IMR-90 (cell line): Measurements from ENCODE around the gene AQP5. TPM values are rescaled to one million over a fixed set of nuclear protein-coding genes. Genes with fewer than 3 reads are reported as not detected.
A peak's percentile ranks its signal among the peaks of the same experiment; 100 is the strongest.

Experiments
- ATAC-seq: fragments of 200-7000 bp; cut with Tn5 transposase; 2 replicates; pipeline ENCODE4 v1.9.1; 2020; ENCODE audit warnings: low read depth, mild to moderate bottlenecking, moderate library complexity
- BruUV-seq: library from RNA; stranded (reverse); fragments of 400-500 nt; replicated peaks from 2 replicates; lab custom pipeline; 2021; lab: Mats Ljungman, UMichigan
- CTCF ChIA-PET: fragments of 300-600 bp; formaldehyde crosslinking; extraction: SDS; loops from one replicate; lab custom pipeline; 2021; ENCODE audit warnings: antibody characterized with exemption; lab: Yijun Ruan, JAX
- POLR2A ChIA-PET: fragments of 300-600 bp; sonication (Branson Sonifier 250); formaldehyde crosslinking; loops from one replicate; lab custom pipeline; 2022; ENCODE audit warnings: antibody characterized with exemption; ENCODE audit not compliant: unreplicated experiment; lab: Charles Lee
- DNase-seq: peaks from one replicate; pipeline ENCODE4 v3.0.0; 2013
- H2AFZ ChIP-seq: replicated peaks from 2 replicates; pipeline ENCODE3; 2013; ENCODE audit warnings: low read length, mild to moderate bottlenecking; ENCODE audit not compliant: poor library complexity
- H2AK5ac ChIP-seq: 2 replicates; pipeline ENCODE4 v1.6.1; 2013; ENCODE audit warnings: low read depth, low read length, inconsistent platforms
- H2AK9ac ChIP-seq: replicated peaks from 2 replicates; pipeline ENCODE3; 2013; ENCODE audit warnings: mild to moderate bottlenecking, low read depth, low read length, moderate library complexity; ENCODE audit not compliant: poor library complexity
- H2BK120ac ChIP-seq: 2 replicates; pipeline ENCODE4 v1.6.1; 2013; ENCODE audit warnings: low read depth, low read length, inconsistent platforms
- H2BK15ac ChIP-seq: 3 replicates; pipeline ENCODE4 v1.6.1; 2013; ENCODE audit warnings: low read depth, low read length, inconsistent platforms
- H2BK20ac ChIP-seq: 2 replicates; pipeline ENCODE4 v1.6.1; 2013; ENCODE audit warnings: low read depth, mild to moderate bottlenecking, inconsistent platforms, low read length, moderate library complexity
- H2BK5ac ChIP-seq: 2 replicates; pipeline ENCODE4 v1.6.1; 2013; ENCODE audit warnings: mild to moderate bottlenecking, low read depth, low read length, inconsistent platforms; ENCODE audit not compliant: poor library complexity, severe bottlenecking
- H3K14ac ChIP-seq: replicated peaks from 2 replicates; pipeline ENCODE4 v1.6.1; 2013; ENCODE audit warnings: low read depth, low read length, inconsistent platforms
- H3K18ac ChIP-seq: 2 replicates; pipeline ENCODE4 v1.6.1; 2013; ENCODE audit warnings: low read depth, low read length, control low read depth
- H3K23ac ChIP-seq: 2 replicates; pipeline ENCODE4 v1.6.1; 2013; ENCODE audit warnings: low read depth, low read length, inconsistent platforms
- H3K27ac ChIP-seq: 2 replicates; pipeline ENCODE4 v1.5.1; 2013; ENCODE audit warnings: mild to moderate bottlenecking, control low read depth, low read length; ENCODE audit not compliant: insufficient read depth
- H3K27me3 ChIP-seq: 2 replicates; pipeline ENCODE4 v1.6.1; 2013; ENCODE audit warnings: low read length; ENCODE audit not compliant: control insufficient read depth, insufficient read depth
- H3K36me3 ChIP-seq: 2 replicates; pipeline ENCODE4 v1.6.1; 2013; ENCODE audit warnings: low read length, mixed read lengths; ENCODE audit not compliant: control insufficient read depth, insufficient read depth
- H3K4ac ChIP-seq: 2 replicates; pipeline ENCODE4 v1.6.1; 2013; ENCODE audit warnings: low read depth, low read length, inconsistent platforms
- H3K4me1 ChIP-seq: 2 replicates; pipeline ENCODE4 v1.6.1; 2013; ENCODE audit warnings: low read length, mixed read lengths; ENCODE audit not compliant: control insufficient read depth, insufficient read depth
- H3K4me2 ChIP-seq: 2 replicates; pipeline ENCODE4 v1.6.1; 2013; ENCODE audit warnings: low read depth, mild to moderate bottlenecking, control low read depth, low read length, moderate library complexity
- H3K4me3 ChIP-seq: 2 replicates; pipeline ENCODE4 v1.5.1; 2013; ENCODE audit warnings: low read depth, mild to moderate bottlenecking, control low read depth, low read length, moderate library complexity; ENCODE audit not compliant: insufficient read depth
- H3K56ac ChIP-seq: 2 replicates; pipeline ENCODE4 v1.6.1; 2013; ENCODE audit warnings: low read length, inconsistent platforms; ENCODE audit not compliant: insufficient read depth; ENCODE audit errors: extremely low read depth
- H3K79me1 ChIP-seq, 2 experiments: 2 replicates each; pipeline ENCODE4 v1.6.1; 2013; ENCODE audit warnings: low read length in 2 of 2, inconsistent platforms in 1 of 2, low read depth in 1 of 2
- H3K9ac ChIP-seq: 2 replicates; pipeline ENCODE4 v1.6.1; 2013; ENCODE audit warnings: low read depth, low read length, control low read depth
- H3K9me1 ChIP-seq: 2 replicates; pipeline ENCODE4 v1.6.1; 2013; ENCODE audit warnings: low read length, inconsistent platforms; ENCODE audit not compliant: insufficient read depth
- H3K9me3 ChIP-seq: 2 replicates; pipeline ENCODE4 v1.6.1; 2013; ENCODE audit warnings: low read length; ENCODE audit not compliant: control insufficient read depth, insufficient read depth
- H4K20me1 ChIP-seq: 2 replicates; pipeline ENCODE4 v1.6.1; 2013; ENCODE audit warnings: low read length, inconsistent platforms; ENCODE audit not compliant: insufficient read depth
- H4K5ac ChIP-seq: 2 replicates; pipeline ENCODE4 v1.6.1; 2013; ENCODE audit warnings: mild to moderate bottlenecking, low read depth, low read length, control low read depth
- H4K8ac ChIP-seq, 2 experiments: 2 replicates each; pipeline ENCODE4 v1.6.1; 2013; ENCODE audit warnings: low read depth in 2 of 2, low read length in 2 of 2, control low read depth in 1 of 2, inconsistent platforms in 1 of 2
- H4K91ac ChIP-seq: 2 replicates; pipeline ENCODE4 v1.6.1; 2013; ENCODE audit warnings: low read depth, low read length, inconsistent platforms; ENCODE audit not compliant: insufficient read depth
- RCOR1 ChIP-seq: IDR thresholded peaks from 2 replicates; pipeline ENCODE4 v1.6.1; 2012; ENCODE audit warnings: mild to moderate bottlenecking, low read length, improper control_type of control experiment; ENCODE audit not compliant: insufficient replicate concordance
- RFX5 ChIP-seq: IDR thresholded peaks from 2 replicates; pipeline ENCODE4 v1.8.0; 2012; ENCODE audit warnings: low read depth, mild to moderate bottlenecking, low read length, moderate library complexity
- WGBS, 2 experiments: methylation state at CpG; one replicate each; pipeline versions ENCODE4 v1.1.5 to v1.1.7; 2013; ENCODE audit warnings: missing lambda C conversion rate in 2 of 2; ENCODE audit not compliant: insufficient read length in 1 of 2; ENCODE audit errors: extremely low coverage in 2 of 2; 5-methylcytosine and 5-hydroxymethylcytosine counted together
- dilution Hi-C: fragments of 300-500 bp; cut with HindIII; formaldehyde crosslinking; loops from one replicate; pipeline ENCODE4 v1.14.3; 2018; ENCODE audit warnings: low sequenced_read_pairs; ENCODE audit not compliant: unreplicated experiment
- in situ Hi-C: fragments of 300-500 bp; cut with MboI; formaldehyde crosslinking; loops from 3 replicates; pipeline ENCODE4 v1.14.3; 2019; ENCODE audit warnings: low sequenced_read_pairs, inconsistent platforms, mixed read lengths
- intact Hi-C: fragments of 100-400 bp; cut with micrococcal nuclease; formaldehyde crosslinking; loops from 2 replicates; pipeline ENCODE4 v1.10.0; 2022
- polyA plus RNA-seq, 3 experiments: library from polyadenylated mRNA; depleted of rRNA; stranded (reverse); fragments of >200 nt; gene quantifications; 2 replicates each; pipeline ENCODE4 v1.2.3, GENCODE V29; 2012; ENCODE audit warnings: low replicate concordance in 1 of 3
- total RNA-seq: library from RNA; depleted of rRNA; stranded (reverse); fragments of >200 nt; gene quantifications from 2 replicates; pipeline ENCODE4 v1.2.3, GENCODE V29; 2012

The AQP5 gene
- total and polyA plus RNA-seq, 2 of the 4 experiments (the other 2 are of a cell fraction): not detected

DNA sequence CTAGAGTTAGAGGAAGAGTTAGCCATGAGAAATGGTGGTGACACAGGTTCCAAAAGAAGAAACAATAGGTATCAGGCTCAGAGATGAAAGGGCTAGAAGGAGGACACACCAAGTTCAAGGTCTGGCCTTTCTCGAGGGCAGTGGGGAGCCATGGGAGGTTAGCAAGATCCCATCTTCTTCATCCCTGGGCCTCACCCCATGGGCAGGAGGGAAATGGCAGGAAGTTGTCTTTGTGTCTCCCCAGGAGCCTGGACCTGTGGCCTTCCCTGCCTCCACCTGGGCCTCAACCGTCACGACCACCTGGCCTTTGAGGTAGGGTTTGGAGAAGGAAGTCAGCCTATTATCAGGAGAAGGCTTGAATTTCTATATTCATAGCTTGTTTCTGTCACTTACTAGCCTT, 17.0 kb upstream of the AQP5 start:
- no peak for DNase-seq
- no CpG with 5 or more reads among the region's 3 CpGs for WGBS, 2 experiments
- no peak overlapping the region for H2BK5ac ChIP-seq

More for the DNA sequence above, 17.0 kb upstream of the AQP5 start:
- Histone ChIP-seq H4K20me1 (no peaks in the 10 kb centered on the region), H3K27me3 (peaks cover 9% of the 10 kb centered on the region; the same call in 1 of the 2 replicates), H3K4me2 (no peak overlapping the region), H3K36me3 (no peaks in the 10 kb centered on the region), H3K9me3 (no peaks in the 10 kb centered on the region), H4K5ac (no peak overlapping the region), H3K79me1 (no peaks in the 10 kb centered on the region), H3K9ac (no peak overlapping the region), H2AK5ac (0 out of 2 replicates have a peak overlapping the region, but pooled peaks have one; percentile 14), H2AK9ac (no peak overlapping the region), H3K4ac (peak overlapping the region; percentile 12; the same call in 1 of the 2 replicates), H3K4me1 (no peaks in the 10 kb centered on the region; the same call in 1 of the 2 replicates), H3K4me3 (no peak overlapping the region), H3K23ac (no peak overlapping the region), H2BK20ac (peak overlapping the region; percentile 41; the same call in 1 of the 2 replicates), H4K91ac (no peak overlapping the region), H3K56ac (no peak overlapping the region), H2BK15ac (no peak overlapping the region), H3K27ac (no peak overlapping the region), H3K14ac (no peak overlapping the region), H4K8ac (peak overlapping the region in 1 of 2 experiments; percentile 23; a peak in 1 of 4 replicates), H3K18ac (no peak overlapping the region), H2AFZ (peak overlapping the region; percentile 10), H2BK120ac (no peak overlapping the region; the same call in 1 of the 2 replicates), H3K9me1 (0 out of 2 replicates have a peak, but pooled peaks cover 3% of the 10 kb centered on the region)
- dilution Hi-C loops: no loop called here
- POLR2A ChIA-PET: no interaction called here
- CTCF ChIA-PET: interaction anchor here (1.4 to 1.6 kb wide), 2 partner anchors 17 to 78 kb away, joined by 7 to 10 read pairs; no protein-coding TSS in a partner anchor
- intact Hi-C loops: loop anchor here (1.0 to 2.0 kb wide), 2 partner anchors 75 to 168 kb away; no protein-coding TSS in a partner anchor
- ATAC-seq: no peak
- in situ Hi-C loops: no loop called here
- TF ChIP-seq RFX5 (no peak), RCOR1 (no peak)
- no TSS peak for BruUV-seq
